IMR-90 (cell line): ENCODE results near the gene GCNT4. TPM values are rescaled to one million over a fixed set of nuclear protein-coding genes. Genes with fewer than 3 reads are reported as not detected.

Experiments used
- ATAC-seq: fragments of 200-7000 bp; cut with Tn5 transposase; 2 replicates; pipeline ENCODE4 v1.9.1; 2020; ENCODE audit warnings: low read depth, mild to moderate bottlenecking, moderate library complexity
- BruUV-seq: library from RNA; stranded (reverse); fragments of 400-500 nt; replicated peaks from 2 replicates; lab custom pipeline; 2021; lab: Mats Ljungman, UMichigan
- CTCF ChIA-PET: fragments of 300-600 bp; formaldehyde crosslinking; extraction: SDS; loops from one replicate; lab custom pipeline; 2021; ENCODE audit warnings: antibody characterized with exemption; lab: Yijun Ruan, JAX
- POLR2A ChIA-PET: fragments of 300-600 bp; sonication (Branson Sonifier 250); formaldehyde crosslinking; loops from one replicate; lab custom pipeline; 2022; ENCODE audit warnings: antibody characterized with exemption; ENCODE audit not compliant: unreplicated experiment; lab: Charles Lee
- DNase-seq: peaks from one replicate; pipeline ENCODE4 v3.0.0; 2013
- H2AFZ ChIP-seq: replicated peaks from 2 replicates; pipeline ENCODE3; 2013; ENCODE audit warnings: low read length, mild to moderate bottlenecking; ENCODE audit not compliant: poor library complexity
- H2AK5ac ChIP-seq: 2 replicates; pipeline ENCODE4 v1.6.1; 2013; ENCODE audit warnings: low read depth, low read length, inconsistent platforms
- H2AK9ac ChIP-seq: replicated peaks from 2 replicates; pipeline ENCODE3; 2013; ENCODE audit warnings: mild to moderate bottlenecking, low read depth, low read length, moderate library complexity; ENCODE audit not compliant: poor library complexity
- H2BK120ac ChIP-seq: 2 replicates; pipeline ENCODE4 v1.6.1; 2013; ENCODE audit warnings: low read depth, low read length, inconsistent platforms
- H2BK15ac ChIP-seq: 3 replicates; pipeline ENCODE4 v1.6.1; 2013; ENCODE audit warnings: low read depth, low read length, inconsistent platforms
- H2BK20ac ChIP-seq: 2 replicates; pipeline ENCODE4 v1.6.1; 2013; ENCODE audit warnings: low read depth, mild to moderate bottlenecking, inconsistent platforms, low read length, moderate library complexity
- H2BK5ac ChIP-seq: 2 replicates; pipeline ENCODE4 v1.6.1; 2013; ENCODE audit warnings: mild to moderate bottlenecking, low read depth, low read length, inconsistent platforms; ENCODE audit not compliant: poor library complexity, severe bottlenecking
- H3K14ac ChIP-seq: replicated peaks from 2 replicates; pipeline ENCODE4 v1.6.1; 2013; ENCODE audit warnings: low read depth, low read length, inconsistent platforms
- H3K18ac ChIP-seq: 2 replicates; pipeline ENCODE4 v1.6.1; 2013; ENCODE audit warnings: low read depth, low read length, control low read depth
- H3K23ac ChIP-seq: 2 replicates; pipeline ENCODE4 v1.6.1; 2013; ENCODE audit warnings: low read depth, low read length, inconsistent platforms
- H3K27ac ChIP-seq: 2 replicates; pipeline ENCODE4 v1.5.1; 2013; ENCODE audit warnings: mild to moderate bottlenecking, control low read depth, low read length; ENCODE audit not compliant: insufficient read depth
- H3K27me3 ChIP-seq: 2 replicates; pipeline ENCODE4 v1.6.1; 2013; ENCODE audit warnings: low read length; ENCODE audit not compliant: control insufficient read depth, insufficient read depth
- H3K36me3 ChIP-seq: 2 replicates; pipeline ENCODE4 v1.6.1; 2013; ENCODE audit warnings: low read length, mixed read lengths; ENCODE audit not compliant: control insufficient read depth, insufficient read depth
- H3K4ac ChIP-seq: 2 replicates; pipeline ENCODE4 v1.6.1; 2013; ENCODE audit warnings: low read depth, low read length, inconsistent platforms
- H3K4me1 ChIP-seq: 2 replicates; pipeline ENCODE4 v1.6.1; 2013; ENCODE audit warnings: low read length, mixed read lengths; ENCODE audit not compliant: control insufficient read depth, insufficient read depth
- H3K4me2 ChIP-seq: 2 replicates; pipeline ENCODE4 v1.6.1; 2013; ENCODE audit warnings: low read depth, mild to moderate bottlenecking, control low read depth, low read length, moderate library complexity
- H3K4me3 ChIP-seq: 2 replicates; pipeline ENCODE4 v1.5.1; 2013; ENCODE audit warnings: low read depth, mild to moderate bottlenecking, control low read depth, low read length, moderate library complexity; ENCODE audit not compliant: insufficient read depth
- H3K56ac ChIP-seq: 2 replicates; pipeline ENCODE4 v1.6.1; 2013; ENCODE audit warnings: low read length, inconsistent platforms; ENCODE audit not compliant: insufficient read depth; ENCODE audit errors: extremely low read depth
- H3K79me1 ChIP-seq, 2 experiments: 2 replicates each; pipeline ENCODE4 v1.6.1; 2013; ENCODE audit warnings: low read length in 2 of 2, inconsistent platforms in 1 of 2, low read depth in 1 of 2
- H3K9ac ChIP-seq: 2 replicates; pipeline ENCODE4 v1.6.1; 2013; ENCODE audit warnings: low read depth, low read length, control low read depth
- H3K9me1 ChIP-seq: 2 replicates; pipeline ENCODE4 v1.6.1; 2013; ENCODE audit warnings: low read length, inconsistent platforms; ENCODE audit not compliant: insufficient read depth
- H3K9me3 ChIP-seq: 2 replicates; pipeline ENCODE4 v1.6.1; 2013; ENCODE audit warnings: low read length; ENCODE audit not compliant: control insufficient read depth, insufficient read depth
- H4K20me1 ChIP-seq: 2 replicates; pipeline ENCODE4 v1.6.1; 2013; ENCODE audit warnings: low read length, inconsistent platforms; ENCODE audit not compliant: insufficient read depth
- H4K5ac ChIP-seq: 2 replicates; pipeline ENCODE4 v1.6.1; 2013; ENCODE audit warnings: mild to moderate bottlenecking, low read depth, low read length, control low read depth
- H4K8ac ChIP-seq, 2 experiments: 2 replicates each; pipeline ENCODE4 v1.6.1; 2013; ENCODE audit warnings: low read depth in 2 of 2, low read length in 2 of 2, control low read depth in 1 of 2, inconsistent platforms in 1 of 2
- H4K91ac ChIP-seq: 2 replicates; pipeline ENCODE4 v1.6.1; 2013; ENCODE audit warnings: low read depth, low read length, inconsistent platforms; ENCODE audit not compliant: insufficient read depth
- CEBPB ChIP-seq: IDR thresholded peaks from 2 replicates; pipeline ENCODE4 v1.6.1; 2012; ENCODE audit warnings: low read depth, low read length, improper control_type of control experiment
- CTCF ChIP-seq: conservative IDR thresholded peaks from 2 replicates; pipeline ENCODE4 v1.5.1; 2012; ENCODE audit warnings: mild to moderate bottlenecking, low read depth, low read length, improper control_type of control experiment
- ELK1 ChIP-seq: fragments of 150-350 bp; IDR thresholded peaks from 2 replicates; pipeline ENCODE4 v1.6.1; 2016; ENCODE audit warnings: low read depth, mild to moderate bottlenecking, low read length, moderate library complexity, borderline replicate concordance
- MAZ ChIP-seq: IDR thresholded peaks from 2 replicates; pipeline ENCODE4 v1.6.1; 2012; ENCODE audit warnings: low read depth, mild to moderate bottlenecking, low read length, improper control_type of control experiment, moderate library complexity, borderline replicate concordance
- POLR2A ChIP-seq: IDR thresholded peaks from 2 replicates; pipeline ENCODE4 v1.6.1; 2012; ENCODE audit warnings: mild to moderate bottlenecking, low read depth, low read length
- RFX5 ChIP-seq: IDR thresholded peaks from 2 replicates; pipeline ENCODE4 v1.8.0; 2012; ENCODE audit warnings: low read depth, mild to moderate bottlenecking, low read length, moderate library complexity
- SMC3 ChIP-seq: fragments of 150-350 bp; IDR thresholded peaks from 2 replicates; pipeline ENCODE4 v1.6.1; 2016; ENCODE audit warnings: low read depth, mild to moderate bottlenecking, antibody characterized with exemption, low read length, moderate library complexity
- WGBS, 2 experiments: methylation state at CpG; one replicate each; pipeline versions ENCODE4 v1.1.5 to v1.1.7; 2013; ENCODE audit warnings: missing lambda C conversion rate in 2 of 2; ENCODE audit not compliant: insufficient read length in 1 of 2; ENCODE audit errors: extremely low coverage in 2 of 2; 5-methylcytosine and 5-hydroxymethylcytosine counted together
- dilution Hi-C: fragments of 300-500 bp; cut with HindIII; formaldehyde crosslinking; loops from one replicate; pipeline ENCODE4 v1.14.3; 2018; ENCODE audit warnings: low sequenced_read_pairs; ENCODE audit not compliant: unreplicated experiment
- in situ Hi-C: fragments of 300-500 bp; cut with MboI; formaldehyde crosslinking; loops from 3 replicates; pipeline ENCODE4 v1.14.3; 2019; ENCODE audit warnings: low sequenced_read_pairs, inconsistent platforms, mixed read lengths
- intact Hi-C: fragments of 100-400 bp; cut with micrococcal nuclease; formaldehyde crosslinking; loops from 2 replicates; pipeline ENCODE4 v1.10.0; 2022
- polyA plus RNA-seq, 3 experiments: library from polyadenylated mRNA; depleted of rRNA; stranded (reverse); fragments of >200 nt; gene quantifications; 2 replicates each; pipeline ENCODE4 v1.2.3, GENCODE V29; 2012; ENCODE audit warnings: low replicate concordance in 1 of 3
- total RNA-seq: library from RNA; depleted of rRNA; stranded (reverse); fragments of >200 nt; gene quantifications from 2 replicates; pipeline ENCODE4 v1.2.3, GENCODE V29; 2012

Gene GCNT4
- total and polyA plus RNA-seq, 2 of the 4 experiments (the other 2 are of a cell fraction) = 0.46 to 1.8 TPM

GRCh38 chr5:75006865-75007822 is 45.2 kb downstream of the GCNT4 start:
- CTCF ChIA-PET = interaction anchor here (0.6 kb wide), 1 partner anchor 49 kb away, joined by 3 read pairs; no protein-coding TSS in a partner anchor
- Histone ChIP-seq H3K56ac (no peak overlapping the region; the same call in 1 of the 2 replicates), H3K4me2 (peak overlapping the region; percentile 46; the same call in 1 of the 2 replicates), H3K4me1 (peaks cover 8% of the 10 kb centered on the region; the same call in 1 of the 2 replicates), H2BK120ac (peak overlapping the region; percentile 71), H2BK20ac (peak overlapping the region; percentile 69; the same call in 1 of the 2 replicates), H3K9me1 (0 out of 2 replicates have a peak, but pooled peaks cover 3% of the 10 kb centered on the region), H3K4me3 (no peak overlapping the region), H3K27ac (peak overlapping the region; percentile 94), H2AK5ac (no peak overlapping the region), H3K18ac (peak overlapping the region; percentile 83), H4K91ac (peak overlapping the region; percentile 70), H3K23ac (peak overlapping the region; percentile 17; the same call in 1 of the 2 replicates), H2AK9ac (no peak overlapping the region), H3K9ac (no peak overlapping the region; the same call in 1 of the 2 replicates), H4K5ac (peak overlapping the region; percentile 49; the same call in 1 of the 2 replicates), H2BK15ac (0 out of 3 replicates have a peak overlapping the region, but pooled peaks have one; percentile 19), H2BK5ac (peak overlapping the region; percentile 84), H3K27me3 (no peaks in the 10 kb centered on the region), H3K9me3 (peaks cover 5% of the 10 kb centered on the region; the same call in 1 of the 2 replicates), H3K14ac (0 out of 2 replicates have a peak overlapping the region, but pooled peaks have one; percentile 50), H4K8ac (peak overlapping the region in 1 of 2 experiments; percentile 20; a peak in 2 of 4 replicates), H3K4ac (peak overlapping the region; percentile 45; the same call in 1 of the 2 replicates), H3K36me3 (no peaks in the 10 kb centered on the region), H3K79me1 (no peaks in the 10 kb centered on the region), H2AFZ (no peak overlapping the region), H4K20me1 (no peaks in the 10 kb centered on the region)
- no TSS peak for BruUV-seq
- peak; percentile 96 for ATAC-seq
- WGBS, 2 experiments = 34% methylated on average over 3 of the region's 10 CpGs; no CpG with 5 or more reads in 1 of the 2 experiments
- intact Hi-C loops (loop anchor here (2.0 kb wide), 1 partner anchor 52 kb away; no protein-coding TSS in a partner anchor), dilution Hi-C loops (no loop called here), in situ Hi-C loops (no loop called here)
- POLR2A ChIA-PET = no interaction called here
- TF ChIP-seq CEBPB = peak; percentile 50
- no peak for TF ChIP-seq RFX5
- no peak for TF ChIP-seq SMC3
- TF ChIP-seq CTCF = no peak
- TF ChIP-seq POLR2A = no peak
- TF ChIP-seq MAZ = no peak
- TF ChIP-seq ELK1 = no peak
- peak; percentile 81 for DNase-seq
